ENCODE data around the gene GLIS1. TPM values are rescaled to one million over a fixed set of nuclear protein-coding genes. Genes with fewer than 3 reads are reported as not detected.

Gene GLIS1
- polyA plus RNA-seq, 1 donor (not counting 4 experiments of a cell fraction or from before 2014, with no cell fraction given) = not detected

GRCh38 chr1:53694718-53695091, 44.3 kb downstream of the GLIS1 start:
- Histone ChIP-seq H3K4me2 (ENCODE audit: control insufficient read depth, extremely low read depth, insufficient read depth, low read depth, low read length) (no peak overlapping the region), H3K9ac (ENCODE audit: control insufficient read depth, extremely low read depth, insufficient read depth, low read length) (no peak overlapping the region), H3K27me3 (ENCODE audit: control insufficient read depth, extremely low read depth, insufficient read depth, low read length) (peaks cover 6% of the 10 kb centered on the region), H3K9me1 (ENCODE audit: control insufficient read depth, extremely low read depth, insufficient read depth, low read length) (no peaks in the 10 kb centered on the region), H3K4me3 (ENCODE audit: control insufficient read depth in 2 of 3, extremely low read depth in 1 of 3, insufficient read depth in 2 of 3, low read depth in 1 of 3, low read length in 3 of 3) (no peak overlapping the region), H3K4me1 (ENCODE audit: control insufficient read depth, extremely low read depth, insufficient read depth, low read length) (no peaks in the 10 kb centered on the region), H3K9me3 (ENCODE audit: control insufficient read depth, low read depth, low read length) (no peaks in the 10 kb centered on the region), H3K79me2 (ENCODE audit: control insufficient read depth, insufficient read depth, low read length) (no peaks in the 10 kb centered on the region), H2AFZ (ENCODE audit: control insufficient read depth, low read length) (no peak overlapping the region), H3K27ac (ENCODE audit: control insufficient read depth, insufficient read depth, low read length) (no peak overlapping the region), H3K36me3 (ENCODE audit: control insufficient read depth in 2 of 2, extremely low read depth in 1 of 2, insufficient read depth in 2 of 2, low read length in 2 of 2) (no peaks in the 10 kb centered on the region), H4K20me1 (ENCODE audit: control insufficient read depth, extremely low read depth, insufficient read depth, low read length) (no peaks in the 10 kb centered on the region)
- dilution Hi-C loops (cut with MboI; ENCODE audit: extremely low pct_ligation_motif_present, low sequenced_read_pairs) = no loop called here
- DNase-seq (ENCODE audit: low read depth, low spot score) (no peak), FAIRE-seq (no peak)
- no peak for TF ChIP-seq CTCF (optimal IDR thresholded peaks at IDR 0.05 in 1 of 3, IDR thresholded peaks at IDR 0.05 in 1 of 3, conservative IDR thresholded peaks at IDR 0.05 in 1 of 3; ENCODE audit: extremely low read depth in 1 of 3, insufficient read depth in 2 of 3, low read length in 3 of 3)
- no peak for TF ChIP-seq EZH2 (IDR thresholded peaks at IDR 0.05; ENCODE audit: low read length)

- no peak overlapping the region for H2AFZ ChIP-seq (ENCODE audit: control insufficient read depth, low read length)
- dilution Hi-C loops (cut with MboI; ENCODE audit: extremely low pct_ligation_motif_present, low sequenced_read_pairs) = no loop called here
- no peak overlapping the region for H3K4me3 ChIP-seq (ENCODE audit: control insufficient read depth in 2 of 3, extremely low read depth in 1 of 3, insufficient read depth in 2 of 3, low read depth in 1 of 3, low read length in 3 of 3)
- DNase-seq (ENCODE audit: low read depth, low spot score) = no peak
- no peak overlapping the region for H3K27ac ChIP-seq (ENCODE audit: control insufficient read depth, insufficient read depth, low read length)
- H3K4me1 ChIP-seq (ENCODE audit: control insufficient read depth, extremely low read depth, insufficient read depth, low read length) = no peaks in the 10 kb centered on the region
- H3K9me3 ChIP-seq (ENCODE audit: control insufficient read depth, low read depth, low read length) = no peaks in the 10 kb centered on the region
- no peaks in the 10 kb centered on the region for H3K9me1 ChIP-seq (ENCODE audit: control insufficient read depth, extremely low read depth, insufficient read depth, low read length)
- no peaks in the 10 kb centered on the region for H3K36me3 ChIP-seq (ENCODE audit: control insufficient read depth in 2 of 2, extremely low read depth in 1 of 2, insufficient read depth in 2 of 2, low read length in 2 of 2)
- H3K27me3 ChIP-seq (ENCODE audit: control insufficient read depth, extremely low read depth, insufficient read depth, low read length) = peaks cover 13% of the 10 kb centered on the region
- no peak overlapping the region for H3K9ac ChIP-seq (ENCODE audit: control insufficient read depth, extremely low read depth, insufficient read depth, low read length)
- H3K79me2 ChIP-seq (ENCODE audit: control insufficient read depth, insufficient read depth, low read length) = no peaks in the 10 kb centered on the region
- H3K4me2 ChIP-seq (ENCODE audit: control insufficient read depth, extremely low read depth, insufficient read depth, low read depth, low read length) = no peak overlapping the region
- no peak for TF ChIP-seq CTCF (optimal IDR thresholded peaks at IDR 0.05 in 1 of 3, IDR thresholded peaks at IDR 0.05 in 1 of 3, conservative IDR thresholded peaks at IDR 0.05 in 1 of 3; ENCODE audit: extremely low read depth in 1 of 3, insufficient read depth in 2 of 3, low read length in 3 of 3)
- TF ChIP-seq EZH2 (IDR thresholded peaks at IDR 0.05; ENCODE audit: low read length) = no peak
- no peaks in the 10 kb centered on the region for H4K20me1 ChIP-seq (ENCODE audit: control insufficient read depth, extremely low read depth, insufficient read depth, low read length)
- no peak for FAIRE-seq
Measured at GRCh38 chr1:53693773-53694717, 44.9 kb downstream of the GLIS1 start.

Measured in keratinocyte (primary cell).